Suprapubic skin (tissue), 4 donors: Measurements from ENCODE around the gene ZNF282. TPM values are rescaled to one million over a fixed set of nuclear protein-coding genes. Genes with fewer than 3 reads are reported as not detected.

Experiments
- DNase-seq, 2 donors: peaks; one replicate each; pipeline ENCODE4 v3.0.0-alpha.2; 2019; ENCODE audit warnings: low spot score in 2 of 2
- H3K27ac ChIP-seq: fragments of 200-600 bp; sonication (generic); one replicate; pipeline ENCODE4 v1.5.1; 2019
- H3K27me3 ChIP-seq: fragments of 200-600 bp; sonication (generic); one replicate; pipeline ENCODE4 v1.5.1; 2019
- H3K36me3 ChIP-seq: fragments of 200-600 bp; sonication (generic); one replicate; pipeline ENCODE4 v1.5.1; 2019
- H3K4me1 ChIP-seq: fragments of 200-600 bp; sonication (generic); one replicate; pipeline ENCODE4 v1.5.1; 2019
- H3K4me3 ChIP-seq: fragments of 200-600 bp; sonication (generic); one replicate; pipeline ENCODE4 v1.5.1; 2019; ENCODE audit warnings: mild to moderate bottlenecking
- H3K9me3 ChIP-seq: fragments of 200-600 bp; sonication (generic); one replicate; pipeline ENCODE4 v1.5.1; 2019
- CTCF ChIP-seq, 2 donors: fragments of 200-600 bp in 1 of 2; fragments of 450-650 bp in 1 of 2; sonication (generic) in 1 of 2; IDR thresholded peaks; one replicate each; pipeline ENCODE4 v1.5.1; 2016 to 2019; ENCODE audit warnings: antibody characterized with exemption in 2 of 2, mild to moderate bottlenecking in 1 of 2, moderate library complexity in 1 of 2
- EP300 ChIP-seq: sonication (generic); formaldehyde crosslinking; IDR thresholded peaks from one replicate; pipeline ENCODE4 v1.6.1; 2017; ENCODE audit warnings: antibody characterized with exemption
- POLR2A ChIP-seq, 2 donors: fragments of 450-650 bp; IDR thresholded peaks; one replicate each; pipeline ENCODE4 v1.6.1; 2017; ENCODE audit warnings: antibody characterized with exemption in 2 of 2, mild to moderate bottlenecking in 2 of 2, moderate library complexity in 2 of 2
- POLR2AphosphoS5 ChIP-seq, 3 donors: sonication (generic); formaldehyde crosslinking; IDR thresholded peaks; one replicate each; pipeline ENCODE4 v1.6.1; 2017; ENCODE audit warnings: antibody characterized with exemption in 3 of 3
- WGBS: methylation state at CpG from one replicate; pipeline ENCODE4 v1.1.5; 2018; 5-methylcytosine and 5-hydroxymethylcytosine counted together
- total RNA-seq, 4 donors: library from RNA; depleted of rRNA; stranded (reverse); fragments of >200 nt; gene quantifications; one replicate each; pipeline ENCODE4 v1.1.0, GENCODE V29; 2016

The ZNF282 gene
- total RNA-seq, 4 donors from 2014 or later = 20.6 to 47.5 (median 29.8) TPM

- no peak for TF ChIP-seq POLR2A (IDR thresholded peaks at IDR 0.05)
- no peak for TF ChIP-seq CTCF (IDR thresholded peaks at IDR 0.05)
- TF ChIP-seq EP300 = no peak
- TF ChIP-seq POLR2AphosphoS5 (IDR thresholded peaks at IDR 0.05) = no peak
- Histone ChIP-seq H3K36me3 (peaks cover 14% of the 10 kb centered on the region), H3K4me3 (no peak overlapping the region), H3K4me1 (peaks cover 20% of the 10 kb centered on the region), H3K27ac (no peak overlapping the region), H3K27me3 (no peaks in the 10 kb centered on the region), H3K9me3 (no peaks in the 10 kb centered on the region)
- 86% methylated on average over 6 of the region's 6 CpGs for WGBS
- DNase-seq = no peak
Measured at GRCh38 chr7:149184274-149184673, 11.1 kb upstream of the ZNF282 start.

DNA sequence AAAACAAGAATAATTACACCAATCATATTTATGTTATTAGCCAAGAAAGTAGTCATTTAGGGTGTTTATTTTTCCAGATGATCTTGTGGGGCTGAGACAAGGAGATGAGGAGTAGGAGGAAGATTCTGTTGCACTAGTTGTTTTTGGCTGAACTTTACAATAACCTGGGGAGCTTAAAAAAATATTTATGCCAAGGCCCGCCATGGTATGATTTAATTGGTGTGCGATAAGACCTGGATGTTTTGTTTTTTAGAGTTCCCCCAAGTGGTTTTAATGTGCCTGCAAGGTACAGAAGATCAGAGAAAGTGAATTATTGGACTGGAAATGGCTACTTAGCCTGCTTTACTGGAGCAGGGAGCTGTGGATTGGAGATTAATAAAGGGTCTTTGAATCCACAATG lies 7.1 kb upstream of the ZNF282 start:
- no peaks in the 10 kb centered on the region for H3K27me3 ChIP-seq
- no peak overlapping the region for H3K27ac ChIP-seq
- WGBS = 46% methylated on average over 2 of the region's 2 CpGs
- no peaks in the 10 kb centered on the region for H3K9me3 ChIP-seq
- no peaks in the 10 kb centered on the region for H3K4me1 ChIP-seq
- H3K4me3 ChIP-seq = no peak overlapping the region
- TF ChIP-seq EP300 = no peak
- TF ChIP-seq POLR2A (IDR thresholded peaks at IDR 0.05) = no peak
- no peak for TF ChIP-seq CTCF (IDR thresholded peaks at IDR 0.05)
- no peak for TF ChIP-seq POLR2AphosphoS5 (IDR thresholded peaks at IDR 0.05)
- DNase-seq = no peak
- no peaks in the 10 kb centered on the region for H3K36me3 ChIP-seq

DNA sequence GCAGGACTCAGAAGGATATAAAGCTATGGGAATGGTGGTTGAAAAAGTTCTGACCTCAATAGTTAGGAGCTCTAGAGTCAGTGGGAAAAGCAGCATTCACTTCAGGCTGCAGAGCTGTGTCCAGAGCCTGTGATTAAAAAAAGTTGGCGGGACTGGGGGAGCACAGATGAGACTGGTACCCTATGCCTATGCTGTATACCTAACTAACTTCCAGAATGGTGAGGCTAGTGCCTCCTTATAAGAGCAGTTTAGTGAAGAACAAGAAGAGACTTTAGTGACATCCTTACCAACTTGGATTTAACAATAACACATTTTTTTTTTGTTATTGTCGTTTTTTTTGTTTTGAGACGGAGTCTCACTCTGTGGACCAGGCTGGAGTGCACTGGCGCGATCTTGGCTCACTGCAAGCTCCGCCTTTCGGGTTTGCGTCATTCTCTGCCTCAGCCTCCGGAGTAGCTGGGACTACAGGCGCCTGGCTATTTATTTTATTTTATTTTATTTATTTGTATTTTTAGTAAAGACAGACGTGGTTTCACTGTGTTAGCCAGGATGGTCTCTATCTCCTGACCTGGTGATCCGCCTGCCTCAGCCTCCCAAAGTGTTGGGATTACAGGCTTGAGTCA lies 6.6 kb upstream of the ZNF282 start:
- 60% methylated on average over 12 of the region's 12 CpGs for WGBS
- Histone ChIP-seq H3K4me3 (no peak overlapping the region), H3K9me3 (no peaks in the 10 kb centered on the region), H3K27me3 (no peaks in the 10 kb centered on the region), H3K4me1 (no peaks in the 10 kb centered on the region), H3K36me3 (no peaks in the 10 kb centered on the region), H3K27ac (no peak overlapping the region)
- TF ChIP-seq POLR2A (IDR thresholded peaks at IDR 0.05) (no peak), EP300 (no peak), CTCF (IDR thresholded peaks at IDR 0.05) (no peak), POLR2AphosphoS5 (IDR thresholded peaks at IDR 0.05) (no peak)
- DNase-seq = no peak

- H3K36me3 ChIP-seq = no peaks in the 10 kb centered on the region
- TF ChIP-seq POLR2A (IDR thresholded peaks at IDR 0.05) (no peak), CTCF (IDR thresholded peaks at IDR 0.05) (no peak), EP300 (no peak), POLR2AphosphoS5 (IDR thresholded peaks at IDR 0.05) (no peak)
- H3K4me3 ChIP-seq = no peak overlapping the region
- 47% methylated on average over 5 of the region's 5 CpGs for WGBS
- peaks cover 12% of the 10 kb centered on the region for H3K4me1 ChIP-seq
- H3K27ac ChIP-seq = no peak overlapping the region
- no peaks in the 10 kb centered on the region for H3K9me3 ChIP-seq
- no peak for DNase-seq
- H3K27me3 ChIP-seq = no peaks in the 10 kb centered on the region
Measured at GRCh38 chr7:149191851-149192250, 3.5 kb upstream of the ZNF282 start.

- Histone ChIP-seq H3K4me1 (peaks cover 28% of the 10 kb centered on the region), H3K27ac (peak overlapping the region; percentile 88), H3K36me3 (peaks cover 17% of the 10 kb centered on the region), H3K9me3 (no peaks in the 10 kb centered on the region), H3K4me3 (peak overlapping the region; percentile 61), H3K27me3 (no peaks in the 10 kb centered on the region)
- 64% methylated on average over 4 of the region's 4 CpGs for WGBS
- TF ChIP-seq EP300 (no peak), CTCF (IDR thresholded peaks at IDR 0.05) (no peak), POLR2AphosphoS5 (IDR thresholded peaks at IDR 0.05) (no peak), POLR2A (IDR thresholded peaks at IDR 0.05) (no peak)
- no peak for DNase-seq
Measured at GRCh38 chr7:149194799-149195179, 557 bp upstream of the ZNF282 start.
